Measurements from ENCODE around the gene CCN5.

Gene CCN5

GRCh38 chr20:44703956-44704488, 11.1 kb upstream of the CCN5 start:
- no peaks in the 10 kb centered on the region for H3K4me1 ChIP-seq (ENCODE audit: control insufficient read depth, insufficient read depth, low read length)
- POLR2A ChIA-PET, result no interaction called here
- CTCF ChIA-PET, result interaction anchor here (0.7 to 1.5 kb wide), 2 partner anchors 19 to 465 kb away, joined by 3 to 4 read pairs; no protein-coding TSS in a partner anchor

More at GRCh38 chr20:44703956-44704488, 11.1 kb upstream of the CCN5 start:
- H3K27ac ChIP-seq (ENCODE audit: extremely low read depth, low read depth, low read length), result no peak overlapping the region
- no peak overlapping the region for H3K4me3 ChIP-seq (ENCODE audit: low read depth, low read length)
- H3K36me3 ChIP-seq (ENCODE audit: control insufficient read depth in 2 of 2, insufficient read depth in 1 of 2, low read length in 2 of 2), result no peaks in the 10 kb centered on the region
- no peak for TF ChIP-seq CTCF (tag by site-specific recombination; IDR thresholded peaks at IDR 0.05)
- TF ChIP-seq HIC1 (tag by site-specific recombination; IDR thresholded peaks at IDR 0.05), result no peak
- no peak for TF ChIP-seq ZNF404 (tag by site-specific recombination; IDR thresholded peaks at IDR 0.05)
- no peak for TF ChIP-seq ZNF670 (tag by site-specific recombination; IDR thresholded peaks at IDR 0.05; ENCODE audit: low read depth)
- no peak for TF ChIP-seq HOXD13 (CRISPR knock-in tag; IDR thresholded peaks at IDR 0.05; ENCODE audit: borderline replicate concordance)
- no peak for TF ChIP-seq WT1 (tag by site-specific recombination; IDR thresholded peaks at IDR 0.05)
- no peak for TF ChIP-seq ZNF777 (tag by site-specific recombination; IDR thresholded peaks at IDR 0.05; ENCODE audit: borderline replicate concordance)
- no peak for TF ChIP-seq TSHZ1 (tag by site-specific recombination; IDR thresholded peaks at IDR 0.05; ENCODE audit: borderline replicate concordance)
- no peak for TF ChIP-seq ZNF223 (tag by site-specific recombination; IDR thresholded peaks at IDR 0.05)
- no peak for TF ChIP-seq ZNF555 (tag by site-specific recombination; conservative IDR thresholded peaks at IDR 0.05)
- TF ChIP-seq ZNF664 (tag by site-specific recombination; IDR thresholded peaks at IDR 0.05), result no peak
- TF ChIP-seq ZNF280D (tag by site-specific recombination; IDR thresholded peaks at IDR 0.05), result no peak
- TF ChIP-seq ZNF473 (tag by site-specific recombination; IDR thresholded peaks at IDR 0.05), result no peak
- no peaks in the 10 kb centered on the region for H3K9me3 ChIP-seq (ENCODE audit: control insufficient read depth, insufficient read depth, low read depth, low read length)
